Fibroblast of lung (primary cell): ENCODE results near the gene RTL3. TPM values are rescaled to one million over a fixed set of nuclear protein-coding genes. Genes with fewer than 3 reads are reported as not detected.
A peak's percentile ranks its signal among the peaks of the same experiment; 100 is the strongest.

ENCODE experiments used
- DNase-seq, 2 donors: peaks; one replicate each; pipeline versions ENCODE4 v3.0.0 to v3.0.0-alpha.2; 2010; ENCODE audit warnings: low read depth in 2 of 2
- H2AFZ ChIP-seq: 2 replicates; pipeline ENCODE4 v1.5.1; 2012; ENCODE audit warnings: low read length, control low read depth, inconsistent platforms
- H3K27ac ChIP-seq: 2 replicates; pipeline ENCODE4 v1.5.1; 2011; ENCODE audit warnings: low read length, control low read depth; ENCODE audit not compliant: insufficient read depth
- H3K27me3 ChIP-seq: 2 replicates; pipeline ENCODE4 v1.5.1; 2011; ENCODE audit warnings: mild to moderate bottlenecking, low read length; ENCODE audit not compliant: control insufficient read depth, insufficient read depth
- H3K36me3 ChIP-seq: 2 replicates; pipeline ENCODE4 v1.5.1; 2011; ENCODE audit warnings: low read length; ENCODE audit not compliant: control insufficient read depth, insufficient read depth
- H3K4me1 ChIP-seq: 2 replicates; pipeline ENCODE4 v1.5.1; 2011; ENCODE audit warnings: low read length; ENCODE audit not compliant: control insufficient read depth, insufficient read depth; ENCODE audit errors: extremely low read depth
- H3K4me2 ChIP-seq: 2 replicates; pipeline ENCODE4 v1.5.1; 2011; ENCODE audit warnings: low read length, control low read depth; ENCODE audit not compliant: insufficient read depth; ENCODE audit errors: extremely low read depth
- H3K4me3 ChIP-seq, 4 experiments: fragments of 200-600 bp in 1 of 4; sonication (generic) in 1 of 4; replicated peaks in 1 of 4; 2 replicates each; pipeline ENCODE4 v1.5.1; 2011 to 2016; ENCODE audit warnings: low read length in 4 of 4, low read depth in 3 of 4, mild to moderate bottlenecking in 3 of 4, control low read depth in 2 of 4, inconsistent platforms in 1 of 4, mixed read lengths in 1 of 4; ENCODE audit not compliant: insufficient read depth in 1 of 4; ENCODE audit errors: control extremely low read depth in 1 of 4
- H3K79me2 ChIP-seq: 2 replicates; pipeline ENCODE4 v1.5.1; 2012; ENCODE audit warnings: mild to moderate bottlenecking, low read length, inconsistent platforms; ENCODE audit not compliant: control insufficient read depth, insufficient read depth
- H3K9ac ChIP-seq: 2 replicates; pipeline ENCODE4 v1.5.1; 2011; ENCODE audit warnings: mild to moderate bottlenecking, low read length, control low read depth; ENCODE audit not compliant: insufficient read depth
- H3K9me3 ChIP-seq: 2 replicates; pipeline ENCODE4 v1.5.1; 2012; ENCODE audit warnings: low read depth, low read length; ENCODE audit not compliant: control insufficient read depth, insufficient read depth
- H4K20me1 ChIP-seq: 2 replicates; pipeline ENCODE4 v1.5.1; 2011; ENCODE audit warnings: low read length; ENCODE audit not compliant: control insufficient read depth, insufficient read depth; ENCODE audit errors: extremely low read depth
- CTCF ChIP-seq, 2 donors: IDR thresholded peaks in 1 of 2; conservative IDR thresholded peaks in 1 of 2; 1 replicate in 1 of 2; 2 replicates in 1 of 2; pipeline ENCODE4 v1.5.1; 2011 to 2012; ENCODE audit warnings: low read length in 2 of 2, control low read depth in 1 of 2, inconsistent platforms in 1 of 2, low read depth in 1 of 2, mild to moderate bottlenecking in 1 of 2
- EZH2 ChIP-seq: IDR thresholded peaks from 2 replicates; pipeline ENCODE4 v1.5.1; 2012; ENCODE audit warnings: low read length, control low read depth, mild to moderate bottlenecking; ENCODE audit errors: missing control alignments
- polyA plus RNA-seq, 2 donors: library from polyadenylated mRNA; depleted of rRNA in 1 of 2; stranded (reverse) in 1 of 2; unstranded in 1 of 2; fragments of >200 nt; gene quantifications; 2 replicates each; pipeline ENCODE4 v1.2.1, GENCODE V29; 2011 to 2012; ENCODE audit warnings: missing spikeins in 1 of 2
- total RNA-seq: library from RNA; depleted of rRNA; stranded (reverse); fragments of >200 nt; gene quantifications from 2 replicates; pipeline ENCODE4 v1.2.1, GENCODE V29; 2014

The RTL3 gene
- total and polyA plus RNA-seq, 2 donors (not counting 1 experiment from before 2014, with no cell fraction given), result 0.40 TPM; not detected in 1

GRCh38 chrX:78661836-78662235 is 2.7 kb upstream of the RTL3 start:
- no peak for DNase-seq
- Histone ChIP-seq H3K9me3 (no peaks in the 10 kb centered on the region), H3K4me3 (no peak overlapping the region), H3K9ac (no peak overlapping the region), H3K36me3 (no peaks in the 10 kb centered on the region), H3K27me3 (no peaks in the 10 kb centered on the region), H4K20me1 (no peaks in the 10 kb centered on the region), H2AFZ (no peak overlapping the region), H3K79me2 (no peaks in the 10 kb centered on the region), H3K27ac (no peak overlapping the region), H3K4me2 (no peak overlapping the region), H3K4me1 (peaks cover 2% of the 10 kb centered on the region)
- TF ChIP-seq CTCF (conservative IDR thresholded peaks at IDR 0.05 in 1 of 2, IDR thresholded peaks at IDR 0.05 in 1 of 2; ENCODE audit: low read depth in 1 of 2, low read length in 2 of 2), result no peak
- no peak for TF ChIP-seq EZH2

DNA sequence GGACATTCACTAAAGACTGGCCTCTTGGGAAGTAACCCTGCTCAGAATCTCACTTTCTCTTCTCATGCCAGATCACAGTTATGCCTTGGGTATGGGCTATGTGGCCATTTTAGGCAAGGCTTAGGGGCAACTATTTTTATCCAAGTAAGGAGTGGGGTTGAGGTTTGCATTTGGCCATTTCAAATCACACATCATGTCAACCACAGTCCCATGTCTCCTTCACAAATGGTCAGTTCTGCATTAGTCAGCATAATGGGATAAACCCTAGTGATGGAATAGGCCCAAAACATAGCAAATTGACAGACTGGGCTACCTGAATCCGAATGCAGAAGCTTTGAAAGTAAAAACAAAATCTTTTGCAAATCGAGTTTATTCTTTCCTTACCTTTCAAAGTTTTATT is 827 bp upstream of the RTL3 start:
- Histone ChIP-seq H3K36me3 (no peaks in the 10 kb centered on the region), H3K9me3 (no peaks in the 10 kb centered on the region), H3K4me1 (peaks cover 2% of the 10 kb centered on the region), H3K9ac (no peak overlapping the region), H2AFZ (no peak overlapping the region), H3K4me3 (no peak overlapping the region), H3K4me2 (no peak overlapping the region), H3K27me3 (no peaks in the 10 kb centered on the region), H3K27ac (no peak overlapping the region), H3K79me2 (no peaks in the 10 kb centered on the region), H4K20me1 (no peaks in the 10 kb centered on the region)
- DNase-seq, result peak in 1 of 2 donors; percentile 14
- TF ChIP-seq CTCF (conservative IDR thresholded peaks at IDR 0.05 in 1 of 2, IDR thresholded peaks at IDR 0.05 in 1 of 2; ENCODE audit: low read depth in 1 of 2, low read length in 2 of 2) (no peak), EZH2 (no peak)

DNA sequence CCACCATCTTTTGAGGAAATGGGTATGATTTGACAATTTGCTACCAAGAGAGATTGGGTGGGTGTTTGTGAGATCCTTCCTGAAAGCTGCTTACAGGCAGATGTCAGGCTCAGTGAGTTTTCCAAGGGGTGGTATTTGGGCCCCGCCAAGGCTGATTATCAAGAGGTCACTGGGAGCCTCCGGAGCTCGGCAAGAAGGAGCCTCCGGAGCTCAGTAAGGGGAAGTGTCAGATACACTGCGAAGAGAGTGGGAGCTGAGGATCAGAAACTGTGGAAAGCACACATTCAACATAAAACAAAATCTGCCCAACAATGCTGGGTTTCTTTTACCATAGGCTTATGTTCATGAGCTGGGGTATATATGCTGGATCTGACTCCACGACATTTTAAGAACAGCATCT is 714 bp downstream of the RTL3 start:
- peaks cover 2% of the 10 kb centered on the region for H3K4me1 ChIP-seq
- H3K4me2 ChIP-seq, result no peak overlapping the region
- H3K79me2 ChIP-seq, result no peaks in the 10 kb centered on the region
- H2AFZ ChIP-seq, result no peak overlapping the region
- no peak for TF ChIP-seq EZH2
- no peak for TF ChIP-seq CTCF (conservative IDR thresholded peaks at IDR 0.05 in 1 of 2, IDR thresholded peaks at IDR 0.05 in 1 of 2; ENCODE audit: low read depth in 1 of 2, low read length in 2 of 2)
- DNase-seq, result no peak
- H3K27ac ChIP-seq, result peak overlapping the region; percentile 47
- no peaks in the 10 kb centered on the region for H4K20me1 ChIP-seq
- no peak overlapping the region for H3K9ac ChIP-seq
- no peaks in the 10 kb centered on the region for H3K27me3 ChIP-seq
- H3K9me3 ChIP-seq, result no peaks in the 10 kb centered on the region
- H3K4me3 ChIP-seq, result no peak overlapping the region
- H3K36me3 ChIP-seq, result no peaks in the 10 kb centered on the region
